NCI-H1092 (cell line): ENCODE measurements around the gene CCR5.
"Not testable (repeated sequence)": the region's sequence is repeated elsewhere in the genome, so short reads cannot be mapped to it uniquely, and the experiment has no call there.

ENCODE experiments used
- DNase-seq: peaks from one replicate; lab custom pipeline; 2025; lab: John Stamatoyannopoulos, UW

CCR5 gene

DNA sequence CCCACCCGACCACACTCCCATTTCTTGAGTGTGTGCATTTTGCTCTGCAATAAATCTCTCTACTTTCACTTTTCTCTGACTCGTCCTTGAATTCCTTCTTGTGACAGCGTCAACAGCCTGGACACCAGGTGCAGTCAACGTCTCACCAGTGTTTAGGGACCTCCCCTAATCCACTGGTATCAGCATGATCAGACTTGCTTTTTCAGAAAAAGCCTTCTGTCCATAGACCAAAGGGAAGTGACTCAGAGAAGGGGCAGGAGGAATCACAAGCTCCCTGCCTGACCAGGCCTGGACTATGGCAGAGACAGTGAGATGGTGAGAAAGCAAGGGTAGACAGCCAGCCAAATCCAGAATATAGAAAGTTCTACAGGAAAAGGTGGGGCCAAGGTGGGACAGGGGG, 15.5 kb downstream of the CCR5 start:
- no peak for DNase-seq

DNA sequence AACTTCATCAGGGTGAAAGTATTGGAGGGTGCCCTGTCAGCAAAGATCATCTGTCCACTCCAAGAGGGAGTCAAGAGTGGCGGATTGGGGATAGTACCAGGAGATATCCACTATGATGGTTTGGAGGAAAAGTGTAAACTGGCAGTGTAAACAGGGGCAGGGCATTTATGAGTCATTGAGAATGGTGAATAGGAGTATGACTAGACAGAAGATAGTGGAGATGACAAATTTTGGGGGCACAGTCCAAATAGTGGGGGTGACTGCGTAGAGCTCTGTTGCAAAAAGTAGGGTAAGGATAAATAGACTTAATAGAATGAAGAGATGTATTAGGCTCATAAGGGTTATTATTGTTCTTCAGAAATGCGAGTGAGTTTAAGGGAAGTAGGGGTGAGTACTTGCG, 18.1 kb downstream of the CCR5 start:
- DNase-seq = not testable (repeated sequence)

DNA sequence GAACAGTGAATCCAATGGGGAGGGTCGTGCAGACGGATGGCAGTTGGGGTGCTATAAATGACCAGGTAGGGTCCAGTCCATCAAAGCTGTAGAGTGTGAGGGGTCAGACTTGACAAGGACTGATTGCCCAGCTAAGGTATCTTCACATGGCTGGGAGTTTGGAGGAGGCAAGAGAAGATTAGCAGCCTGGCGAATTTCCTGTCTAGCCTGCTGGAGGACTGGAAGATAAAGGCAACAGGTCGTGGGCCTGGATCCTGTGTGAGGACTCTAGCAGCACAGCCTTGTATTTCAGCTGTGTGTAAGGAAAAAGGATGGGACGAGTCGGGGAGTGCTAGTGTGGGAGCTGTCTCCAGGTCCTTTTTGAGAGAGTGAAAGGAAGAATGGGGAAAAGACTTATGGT, 18.6 kb downstream of the CCR5 start:
- DNase-seq = no peak

DNA sequence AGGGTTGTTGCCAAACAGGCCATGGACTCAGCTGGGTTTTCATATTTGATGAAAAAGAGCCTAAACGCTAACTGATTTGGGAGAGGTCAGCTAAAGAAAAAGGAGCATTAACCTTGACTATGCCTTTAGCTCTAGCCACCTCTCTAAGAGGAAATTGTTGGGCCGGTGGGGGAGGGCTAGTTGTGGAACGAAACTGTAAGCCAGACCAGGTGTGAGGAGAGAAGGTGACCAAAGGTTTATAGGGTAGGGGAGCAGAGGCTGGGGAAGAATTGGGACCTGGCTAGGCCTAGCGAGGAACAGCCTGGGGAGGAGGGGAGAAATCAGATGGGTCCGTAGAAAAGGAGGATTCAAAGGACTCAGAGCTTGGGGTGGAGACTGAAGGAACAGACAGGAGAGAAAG, 20.8 kb downstream of the CCR5 start:
- DNase-seq = not testable (repeated sequence)

DNA sequence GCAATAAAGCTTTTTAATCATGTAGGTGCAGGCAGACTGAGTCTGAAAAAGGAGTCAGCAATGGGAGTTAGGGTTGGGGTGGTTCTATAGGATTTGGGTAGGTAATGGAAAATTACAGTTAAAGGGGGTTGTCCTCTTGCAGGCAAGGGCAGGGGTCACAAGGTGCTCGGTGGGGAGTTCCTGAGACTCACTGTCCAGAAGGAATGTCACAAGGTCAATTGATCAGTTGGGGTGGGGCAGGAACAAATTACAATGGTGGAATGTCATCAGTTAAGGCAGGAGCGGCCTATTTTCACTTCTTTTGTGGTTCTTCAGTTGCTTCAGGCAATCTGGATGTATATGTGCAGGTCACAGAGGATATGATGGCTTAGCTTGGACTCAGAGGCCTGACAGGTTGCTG, 22.3 kb downstream of the CCR5 start:
- DNase-seq = no peak

DNA sequence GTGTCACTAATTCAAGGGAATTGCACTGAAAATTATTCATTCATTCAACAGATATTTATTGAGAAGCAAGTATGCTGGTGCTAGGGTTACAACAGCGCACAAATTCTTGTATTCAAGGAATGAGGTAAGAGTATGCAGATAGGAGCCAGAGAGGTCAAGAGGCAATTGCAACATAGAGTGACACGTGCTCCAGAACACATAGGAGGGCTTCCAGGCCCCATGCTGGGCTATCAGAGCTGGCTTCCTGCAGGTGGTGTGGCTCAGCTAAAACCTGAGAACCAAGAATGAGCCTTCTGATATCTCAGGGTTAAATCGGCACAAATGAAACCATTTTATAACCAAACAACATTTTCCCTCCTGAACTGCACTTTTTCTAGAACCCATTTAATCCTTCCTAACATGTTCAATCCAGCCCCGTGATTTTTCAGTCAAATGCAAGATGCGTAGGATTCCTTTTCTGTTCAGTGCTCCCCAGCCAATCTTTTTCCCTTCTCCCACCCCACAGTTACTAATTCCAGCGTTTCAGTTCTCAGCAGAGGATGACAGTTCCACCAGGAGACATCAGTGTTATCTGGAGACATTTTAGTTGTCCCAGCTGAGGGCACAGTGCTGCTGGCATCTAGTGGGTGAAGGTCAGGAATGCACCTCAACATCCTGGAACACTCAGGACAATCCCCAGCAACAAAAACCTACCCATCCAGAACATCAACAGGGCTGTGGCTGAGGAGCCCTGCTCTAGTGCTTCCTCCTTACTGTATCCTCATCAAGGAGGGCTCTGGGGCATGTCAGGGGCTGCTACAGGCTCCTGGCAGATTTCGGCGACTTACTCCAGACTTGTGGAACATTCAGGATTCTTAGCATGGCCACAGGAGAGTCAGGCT, 23.0 kb downstream of the CCR5 start:
- no peak for DNase-seq

DNA sequence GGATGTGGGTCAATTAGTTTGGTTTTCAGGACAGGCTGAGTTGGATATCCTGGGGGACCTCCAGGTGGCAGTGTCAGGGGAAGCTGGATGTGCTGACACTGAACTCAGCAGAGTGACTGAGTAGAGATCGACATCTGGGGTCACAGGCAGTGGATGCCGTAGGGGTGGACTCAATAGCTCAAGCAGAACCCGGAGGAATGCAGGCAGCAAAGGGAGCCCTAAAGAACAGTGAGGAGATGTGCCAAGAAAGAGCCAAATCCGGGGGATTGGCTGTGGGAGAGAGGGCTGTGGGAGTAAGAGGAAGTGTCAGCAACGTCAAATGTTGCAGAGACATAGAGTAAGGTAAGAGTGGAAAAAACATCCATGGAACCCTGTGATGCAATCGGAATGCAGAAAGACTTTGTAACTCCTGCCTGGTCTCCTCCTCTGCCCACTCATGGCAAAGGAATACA, 24.5 kb downstream of the CCR5 start:
- no peak for DNase-seq

DNA sequence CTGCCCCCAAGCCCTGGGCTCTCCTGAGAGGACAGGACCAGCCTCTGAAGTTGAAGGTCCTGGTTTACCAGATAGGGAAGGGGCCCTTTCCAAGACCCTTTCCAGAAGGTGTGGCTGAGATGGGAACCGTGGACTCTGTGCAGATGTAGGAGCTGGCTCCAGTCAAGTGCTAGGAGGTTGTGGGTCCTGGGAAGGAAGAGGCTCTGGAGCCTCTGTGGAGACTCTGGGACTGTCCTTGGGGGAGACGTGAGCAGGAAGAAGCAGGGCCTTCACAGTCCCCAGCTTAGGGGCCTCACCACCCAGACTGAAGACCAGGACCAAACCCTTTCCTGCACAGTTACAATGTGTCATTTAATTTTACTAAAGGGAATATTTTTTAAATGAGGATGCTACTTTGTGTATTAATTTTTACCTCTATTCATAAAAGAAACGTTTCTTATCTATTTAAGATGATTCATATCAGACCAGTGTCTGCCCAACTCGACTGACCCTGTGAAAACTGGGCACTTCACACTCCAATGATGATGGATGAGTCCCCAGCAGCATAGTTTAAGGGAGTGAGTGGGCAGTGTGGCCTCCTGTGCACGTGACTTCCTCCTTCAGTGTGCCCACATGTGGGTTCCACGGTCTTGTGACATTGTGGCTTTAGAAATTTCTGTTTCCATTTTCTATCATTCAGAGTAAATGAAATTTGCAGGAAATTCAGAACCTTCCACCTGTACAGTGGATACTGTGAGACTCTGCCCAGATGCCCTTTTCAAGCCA, 25.2 kb downstream of the CCR5 start:
- no peak for DNase-seq

DNA sequence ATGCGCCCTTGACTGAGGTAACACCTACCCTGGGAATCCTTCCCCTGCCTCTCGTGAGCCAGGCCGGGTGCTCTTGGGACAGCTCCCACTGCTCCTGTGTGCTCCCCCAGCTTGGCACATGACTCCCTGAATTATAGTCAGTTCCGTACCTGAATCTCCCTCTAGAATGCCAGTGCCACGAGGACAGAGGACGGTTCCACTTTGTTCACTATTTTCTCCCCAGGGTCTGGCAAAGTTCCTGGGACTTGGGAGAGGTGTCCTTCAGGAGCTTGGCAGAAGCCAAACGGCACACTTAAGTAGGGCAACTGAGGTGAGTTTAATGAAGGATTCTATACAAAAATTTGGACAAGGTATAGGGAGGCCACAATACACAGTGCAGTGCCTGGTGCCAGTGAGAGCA, 26.4 kb downstream of the CCR5 start:
- DNase-seq = no peak

DNA sequence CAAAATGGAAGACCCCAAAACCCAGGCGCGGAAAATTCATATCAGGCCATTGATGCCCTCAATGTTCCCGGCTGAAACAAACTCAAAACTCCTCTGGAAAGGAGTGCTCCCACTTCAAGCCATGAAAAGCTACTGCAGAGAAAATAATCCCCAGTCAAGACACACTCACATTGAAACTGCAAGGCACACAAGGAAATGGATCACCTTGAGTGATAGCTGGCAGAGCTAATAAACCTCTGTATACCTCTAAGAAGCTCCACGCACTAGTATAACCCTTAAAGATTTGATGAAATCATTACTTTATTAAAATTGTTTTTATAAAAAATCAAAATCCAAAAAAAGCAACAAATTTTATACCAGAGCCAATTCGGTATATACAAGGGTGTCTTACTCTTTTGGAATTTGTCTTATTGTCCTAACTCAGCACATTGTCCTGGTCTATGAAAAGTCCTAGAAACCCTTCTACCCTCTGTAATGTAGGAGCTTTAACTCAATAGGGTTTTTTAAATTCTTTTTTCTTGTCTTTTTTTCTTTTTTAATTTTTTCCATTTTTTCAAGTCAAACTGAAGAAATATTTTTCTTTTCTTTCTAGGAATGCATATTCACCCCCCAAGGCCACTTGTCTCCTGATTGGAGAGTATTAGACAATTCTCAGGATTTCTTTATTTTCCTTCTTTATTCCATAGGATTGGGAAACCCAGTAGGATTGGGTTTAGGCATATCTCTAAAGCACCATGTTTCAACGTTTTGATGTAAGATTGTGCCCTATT, 27.6 kb downstream of the CCR5 start:
- DNase-seq = no peak

DNA sequence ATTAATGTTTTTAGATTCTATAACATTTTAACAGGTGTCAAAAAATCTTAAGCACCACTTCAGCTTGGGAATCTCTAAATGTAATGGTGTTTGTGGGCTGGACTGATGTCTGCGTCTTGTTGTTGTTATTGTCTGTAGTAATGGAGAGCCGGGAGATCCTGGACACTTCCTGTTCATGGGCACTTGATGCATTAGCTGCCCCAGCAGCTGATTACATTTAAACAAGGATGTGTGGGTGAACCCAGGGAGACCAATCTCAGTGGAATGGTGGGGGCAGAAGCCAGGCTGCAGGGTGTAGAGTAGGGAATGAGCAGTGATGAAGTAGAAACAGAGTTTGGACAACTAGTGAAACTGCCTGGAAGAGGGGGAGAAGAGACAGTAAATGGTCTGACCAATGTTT, 28.4 kb downstream of the CCR5 start:
- DNase-seq = no peak

DNA sequence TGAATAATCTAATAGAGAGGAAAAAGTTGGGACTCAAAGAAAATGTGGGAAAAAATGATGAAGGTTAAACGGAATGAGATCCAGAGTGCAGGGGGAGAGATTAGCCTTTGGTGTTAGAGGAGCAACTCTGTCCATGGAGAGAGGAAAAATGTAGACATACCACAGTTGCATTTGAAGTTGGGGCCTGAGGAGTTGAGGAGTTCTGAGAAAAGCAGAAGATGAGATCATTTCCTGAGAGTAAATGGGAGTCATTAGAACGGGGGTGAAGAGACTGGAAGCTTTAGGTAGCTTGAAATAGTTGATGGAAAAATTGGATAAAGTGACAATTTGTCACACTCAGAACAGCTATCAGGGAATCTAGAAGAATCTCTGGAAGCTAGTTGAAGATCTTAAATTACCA, 28.8 kb downstream of the CCR5 start:
- DNase-seq = no peak

DNA sequence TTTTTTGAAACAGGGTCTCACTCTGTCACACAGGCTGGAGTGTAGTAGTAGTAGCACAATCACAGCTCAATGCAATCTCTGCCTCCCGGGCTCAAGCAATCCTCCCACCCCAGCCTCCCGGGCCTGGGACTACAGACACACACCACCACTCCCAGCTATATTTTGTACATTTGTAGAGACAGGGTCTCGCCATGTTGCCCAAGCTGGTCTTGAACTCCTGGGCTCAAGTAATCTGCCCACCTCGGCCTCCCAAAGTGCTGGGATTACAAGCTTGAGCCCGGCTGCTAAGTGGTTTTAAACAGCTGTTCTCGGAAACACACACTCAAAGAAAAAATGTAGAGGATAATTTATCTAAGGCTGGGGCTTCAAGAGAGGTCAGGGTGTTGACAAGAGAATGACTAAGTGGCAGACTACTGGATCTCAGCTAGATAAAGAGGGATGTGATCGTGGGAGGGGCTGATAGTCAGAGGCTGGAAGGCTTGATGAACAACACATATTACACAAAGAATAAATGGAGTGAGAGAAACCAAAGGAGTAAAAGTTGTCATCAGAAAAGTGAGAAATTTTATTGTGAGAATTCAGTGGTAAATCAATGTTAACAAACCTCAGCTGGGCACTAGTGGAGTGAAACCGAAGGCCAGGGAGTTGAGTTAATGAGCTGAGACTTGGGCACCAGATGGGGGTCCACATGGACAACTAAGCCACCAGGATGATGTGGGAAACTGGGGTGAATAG, 29.4 kb downstream of the CCR5 start:
- DNase-seq = no peak

DNA sequence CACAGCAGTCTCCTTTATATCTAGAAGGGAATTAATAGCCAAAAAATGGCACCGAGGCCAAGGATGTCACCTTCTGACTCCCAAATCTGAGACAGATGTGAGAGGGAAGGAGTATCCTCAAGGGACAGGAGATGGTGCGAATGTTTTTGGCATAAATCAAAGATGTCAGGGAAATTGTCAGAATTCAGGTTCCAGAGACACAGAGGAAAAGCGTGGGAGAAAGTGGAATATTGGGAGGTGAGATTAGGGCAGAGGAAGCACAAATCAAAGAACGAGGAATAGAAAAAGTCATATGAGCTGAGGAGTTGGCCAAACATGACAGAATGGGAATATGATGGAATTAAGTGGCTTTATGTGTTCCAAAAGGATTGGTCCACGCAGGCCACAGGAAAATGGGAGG, 30.1 kb downstream of the CCR5 start:
- no peak for DNase-seq

DNA sequence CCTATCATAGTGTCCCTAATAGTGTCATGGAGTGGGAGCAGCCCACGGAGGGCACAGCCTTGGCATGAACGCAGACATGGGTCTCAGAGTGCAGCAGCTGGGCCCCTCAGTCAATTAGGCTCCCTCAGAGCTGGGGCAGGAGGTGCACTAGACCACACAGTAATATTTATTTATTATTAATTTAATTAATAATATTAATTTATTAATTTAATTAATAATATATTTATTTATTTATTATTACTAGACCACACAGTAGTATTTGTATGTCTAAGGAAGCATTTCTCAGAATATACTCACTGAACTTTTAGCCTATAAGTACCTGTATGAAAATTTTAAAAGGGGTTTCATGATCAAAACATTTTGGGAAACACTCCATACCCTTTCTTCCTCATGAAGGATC, 30.8 kb downstream of the CCR5 start:
- DNase-seq = no peak

DNA sequence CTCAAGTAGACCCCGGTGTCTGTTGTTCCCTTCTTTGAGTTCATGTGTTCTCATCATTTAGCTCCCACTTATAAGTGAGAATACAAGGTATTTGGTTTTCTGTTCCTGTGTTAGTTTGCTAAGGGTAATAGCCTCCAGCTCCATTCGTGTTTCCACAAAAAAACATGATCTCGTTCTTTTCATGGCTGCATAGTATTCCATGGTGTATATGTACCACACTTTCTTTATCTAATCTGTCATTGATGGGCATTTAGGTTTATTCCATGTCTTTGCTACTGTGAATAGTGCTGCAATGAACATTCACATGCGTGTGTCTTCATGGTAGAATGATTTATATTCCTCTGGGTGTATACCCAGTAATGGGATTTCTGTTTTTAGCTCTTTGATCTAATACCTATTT, 32.2 kb downstream of the CCR5 start:
- DNase-seq = not testable (repeated sequence)

DNA sequence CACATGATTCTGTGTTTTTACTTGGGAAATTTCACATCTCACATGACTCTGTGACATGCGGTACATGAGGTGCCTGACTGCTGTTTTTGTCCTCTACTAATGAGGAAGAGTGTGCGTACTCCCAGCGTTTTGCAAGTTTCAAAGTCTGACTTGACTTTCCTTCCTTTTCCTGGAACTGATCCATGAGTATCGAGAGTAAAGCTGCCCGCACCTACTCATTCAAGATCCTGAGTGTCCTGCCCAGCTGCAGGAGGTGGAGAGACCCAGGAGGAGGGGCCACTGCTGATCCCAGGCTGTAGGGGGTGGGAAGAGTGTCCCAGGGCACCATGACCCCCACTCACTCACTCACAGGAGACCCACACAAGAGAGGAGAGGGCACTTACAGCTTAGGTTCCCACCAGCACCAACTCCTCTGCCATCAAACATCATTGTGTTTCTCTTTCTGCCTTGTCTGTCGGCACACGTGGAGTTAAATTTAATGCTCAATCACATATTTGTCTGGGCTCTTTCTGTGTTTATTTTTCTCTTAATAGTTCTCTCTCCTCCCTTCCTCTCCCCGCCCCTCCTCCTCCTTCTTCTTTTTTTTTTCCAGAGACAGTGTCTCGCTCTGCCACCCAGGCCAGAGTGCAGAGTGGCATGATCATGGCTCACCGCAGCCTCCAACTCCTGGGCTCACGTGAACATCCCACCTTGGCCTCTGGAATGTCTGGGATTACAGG, 34.7 kb downstream of the CCR5 start:
- no peak for DNase-seq

DNA sequence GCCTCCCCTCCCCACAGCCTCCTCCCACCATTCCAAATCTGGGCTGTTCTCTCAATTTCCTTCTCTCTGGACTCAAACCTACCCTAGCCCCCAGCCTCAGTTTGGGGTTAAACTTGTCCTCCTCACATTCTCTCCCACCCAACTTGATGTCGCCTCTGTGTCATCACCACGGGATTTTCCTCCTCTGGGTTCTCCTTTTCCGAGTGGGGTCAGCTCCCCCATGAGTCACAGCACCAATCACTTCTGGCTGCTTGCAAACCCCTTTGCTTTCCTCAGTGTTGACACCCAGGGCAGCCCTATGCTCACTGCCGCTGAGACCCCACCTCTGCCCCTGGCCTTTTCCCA, 35.7 kb downstream of the CCR5 start:
- DNase-seq = no peak

DNA sequence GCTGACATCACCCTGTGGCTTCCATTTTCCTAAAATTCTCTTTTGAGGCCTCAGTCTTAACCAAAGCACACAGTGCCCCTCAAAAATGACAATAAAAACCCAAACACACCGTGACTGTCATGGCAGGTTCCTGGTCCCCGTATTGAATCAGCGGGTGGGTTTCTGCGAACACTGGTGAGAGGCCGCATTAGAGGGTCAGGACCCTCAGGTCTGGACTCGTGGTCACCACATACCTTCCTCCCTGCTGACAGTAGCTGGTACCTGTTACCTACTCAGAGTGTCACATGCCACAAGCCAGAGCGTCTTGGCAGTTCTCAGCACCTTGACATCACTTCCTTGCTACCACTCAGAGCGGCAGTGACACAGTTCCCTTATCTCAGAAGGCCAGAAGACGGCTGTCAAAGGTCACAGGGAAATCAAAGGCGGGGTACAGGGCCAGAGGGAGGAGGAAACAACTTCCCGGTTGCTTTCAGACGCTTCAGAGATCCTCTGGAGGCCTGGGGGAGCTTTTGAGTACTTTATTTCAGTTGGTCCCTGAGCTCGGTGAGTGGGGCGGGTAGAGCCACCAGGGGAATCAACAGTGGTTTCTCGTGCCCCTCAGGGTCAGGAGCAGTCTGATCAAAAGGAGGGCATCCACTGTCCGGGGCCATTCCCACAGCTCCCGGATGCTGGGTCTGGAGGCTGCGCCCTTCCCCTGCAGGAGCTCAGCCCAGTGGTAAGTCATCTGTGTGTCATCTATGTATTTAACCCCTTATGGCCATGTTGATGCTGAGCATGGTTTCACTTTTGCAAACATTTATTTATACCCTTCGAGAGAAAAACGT, 36.3 kb downstream of the CCR5 start, which contains the start of the genes CCR5AS and CCRL2:
TSS of gene CCR5AS (minus strand) at position 279 of the 824 bp plus-strand sequence.
TSS of gene CCRL2 (plus strand) at position 472 of the 824 bp plus-strand sequence. CDS start 821 bp downstream, outside the sequence.
- DNase-seq = no peak

DNA sequence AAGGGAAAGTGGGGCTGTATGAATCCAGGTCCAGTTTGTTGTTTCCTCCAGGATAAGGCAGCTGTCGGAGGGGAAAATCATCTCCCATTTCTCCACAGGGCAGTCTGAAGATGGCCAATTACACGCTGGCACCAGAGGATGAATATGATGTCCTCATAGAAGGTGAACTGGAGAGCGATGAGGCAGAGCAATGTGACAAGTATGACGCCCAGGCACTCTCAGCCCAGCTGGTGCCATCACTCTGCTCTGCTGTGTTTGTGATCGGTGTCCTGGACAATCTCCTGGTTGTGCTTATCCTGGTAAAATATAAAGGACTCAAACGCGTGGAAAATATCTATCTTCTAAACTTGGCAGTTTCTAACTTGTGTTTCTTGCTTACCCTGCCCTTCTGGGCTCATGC, 37.2 kb downstream of the CCR5 start:
- no peak for DNase-seq
